NCI-H1436 treated with DMSO at 0.1 percent for 48 hours (cell line): ENCODE results near the gene DMRTB1.
A peak's percentile ranks its signal among the peaks of the same experiment; 100 is the strongest.

ENCODE experiments used
- DNase-seq: peaks from one replicate; lab custom pipeline; 2025; lab: John Stamatoyannopoulos, UW

The DMRTB1 gene

DNA sequence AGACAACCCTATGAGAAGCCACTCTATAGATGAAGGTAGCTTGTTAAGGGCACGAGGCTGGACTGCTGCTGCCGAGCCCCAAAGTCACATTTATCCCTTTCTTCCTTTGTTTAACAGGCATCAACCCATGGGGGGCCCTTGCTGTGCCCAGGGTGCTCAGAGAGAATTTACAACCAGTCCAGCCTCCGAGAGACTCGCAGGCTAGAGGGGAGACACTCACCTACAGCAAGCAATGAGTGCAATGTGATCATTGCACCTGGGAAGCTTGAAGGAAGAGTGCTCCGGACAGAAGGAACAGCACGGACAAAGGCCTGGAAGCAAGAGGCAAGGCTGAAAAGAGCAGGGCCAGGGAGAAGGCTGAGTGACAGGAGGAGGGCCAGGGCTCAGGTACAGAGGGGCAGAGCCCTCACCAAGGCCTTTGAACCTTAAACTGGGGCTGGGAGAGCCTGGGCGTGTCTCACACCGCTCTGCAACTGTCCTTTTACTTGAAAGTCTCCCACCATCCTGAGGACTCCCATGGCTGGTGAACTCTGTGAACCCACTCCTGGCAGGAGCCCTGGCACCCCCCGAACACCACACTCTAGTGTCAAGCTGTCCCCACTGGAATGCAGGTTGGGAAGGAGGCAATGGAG, 27.3 kb downstream of the DMRTB1 start:
- DNase-seq: no peak

DNA sequence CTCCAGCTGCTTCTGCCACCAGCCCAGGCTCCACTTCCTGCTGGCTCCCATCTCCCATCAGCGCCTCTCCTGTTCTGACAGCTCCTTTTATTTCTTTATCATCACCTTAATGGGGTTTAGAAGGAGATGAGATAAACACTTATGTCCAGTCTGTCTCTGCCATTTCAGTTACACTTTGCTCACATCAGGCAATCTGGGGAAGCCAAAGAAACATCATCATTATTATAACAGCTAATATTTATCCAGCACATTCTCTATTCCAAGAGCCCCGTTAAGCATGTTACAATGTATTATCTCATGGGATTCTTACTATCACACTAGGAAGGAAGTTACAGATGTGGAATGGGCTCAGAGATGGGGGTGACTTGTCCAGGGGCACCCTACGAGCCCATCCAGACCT, 31.2 kb downstream of the DMRTB1 start:
- no peak for DNase-seq

DNA sequence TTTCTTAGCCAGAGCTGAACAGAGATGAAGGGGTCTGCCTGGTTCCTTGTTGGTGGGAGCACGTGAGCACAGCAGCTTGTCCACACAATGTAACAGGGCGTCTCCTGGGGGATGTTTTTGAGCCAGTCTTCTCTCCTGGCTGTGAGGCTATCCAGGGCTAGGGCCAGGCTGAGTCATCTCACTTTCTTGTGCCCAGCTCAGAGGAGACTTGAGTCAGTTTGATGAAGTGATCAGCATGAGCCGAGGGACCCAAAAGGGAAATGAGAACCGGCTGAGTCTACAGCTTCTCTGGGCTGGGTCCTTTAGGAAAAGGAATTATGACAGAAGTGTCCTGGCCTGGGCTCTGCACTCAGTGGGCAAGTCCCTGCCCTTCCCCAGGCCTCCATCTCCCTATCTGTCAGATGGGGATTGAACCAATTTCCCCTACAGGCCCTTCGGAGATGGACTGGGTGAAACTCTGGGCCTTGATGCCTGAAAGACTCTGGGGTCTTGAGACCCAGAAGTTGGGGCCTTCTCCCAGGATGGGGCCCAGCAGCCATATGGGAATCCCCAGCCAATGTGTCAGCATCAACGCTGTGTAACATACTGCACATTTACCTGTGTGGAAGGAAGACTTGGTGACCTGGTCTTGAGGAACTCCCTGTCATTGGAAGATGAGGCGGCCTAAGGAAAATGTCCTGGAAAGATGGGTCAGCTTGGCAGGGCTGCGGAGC, 36.6 kb downstream of the DMRTB1 start:
- no peak for DNase-seq

DNA sequence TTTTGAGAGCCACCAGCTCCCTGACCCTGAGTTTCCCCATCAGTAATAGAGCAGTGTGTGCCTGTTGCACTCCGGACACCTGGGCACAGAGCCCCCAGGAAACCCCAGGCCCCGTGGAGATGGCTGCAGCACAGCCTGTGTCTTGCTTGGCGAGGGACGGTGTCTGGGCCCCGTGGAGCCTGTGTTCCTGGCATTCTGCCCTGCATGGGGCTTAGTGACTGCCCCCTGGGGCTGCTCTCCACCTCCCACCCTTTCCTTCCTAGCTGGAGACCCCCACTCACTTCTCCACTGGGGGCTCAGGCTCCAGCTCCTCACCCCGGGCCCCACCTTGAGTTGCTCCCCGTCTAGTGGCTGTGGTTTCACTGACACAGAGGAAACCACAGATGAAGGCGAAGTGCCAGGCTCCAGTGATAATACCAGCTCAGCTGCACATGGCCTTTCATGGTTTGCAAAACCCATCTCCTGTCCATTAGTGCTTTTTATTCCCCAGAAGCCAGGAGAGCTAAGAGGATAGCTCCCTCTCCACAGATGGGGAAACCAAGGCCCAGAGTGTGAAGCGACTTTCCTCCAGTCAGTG, 39.4 kb downstream of the DMRTB1 start:
- DNase-seq: no peak

DNA sequence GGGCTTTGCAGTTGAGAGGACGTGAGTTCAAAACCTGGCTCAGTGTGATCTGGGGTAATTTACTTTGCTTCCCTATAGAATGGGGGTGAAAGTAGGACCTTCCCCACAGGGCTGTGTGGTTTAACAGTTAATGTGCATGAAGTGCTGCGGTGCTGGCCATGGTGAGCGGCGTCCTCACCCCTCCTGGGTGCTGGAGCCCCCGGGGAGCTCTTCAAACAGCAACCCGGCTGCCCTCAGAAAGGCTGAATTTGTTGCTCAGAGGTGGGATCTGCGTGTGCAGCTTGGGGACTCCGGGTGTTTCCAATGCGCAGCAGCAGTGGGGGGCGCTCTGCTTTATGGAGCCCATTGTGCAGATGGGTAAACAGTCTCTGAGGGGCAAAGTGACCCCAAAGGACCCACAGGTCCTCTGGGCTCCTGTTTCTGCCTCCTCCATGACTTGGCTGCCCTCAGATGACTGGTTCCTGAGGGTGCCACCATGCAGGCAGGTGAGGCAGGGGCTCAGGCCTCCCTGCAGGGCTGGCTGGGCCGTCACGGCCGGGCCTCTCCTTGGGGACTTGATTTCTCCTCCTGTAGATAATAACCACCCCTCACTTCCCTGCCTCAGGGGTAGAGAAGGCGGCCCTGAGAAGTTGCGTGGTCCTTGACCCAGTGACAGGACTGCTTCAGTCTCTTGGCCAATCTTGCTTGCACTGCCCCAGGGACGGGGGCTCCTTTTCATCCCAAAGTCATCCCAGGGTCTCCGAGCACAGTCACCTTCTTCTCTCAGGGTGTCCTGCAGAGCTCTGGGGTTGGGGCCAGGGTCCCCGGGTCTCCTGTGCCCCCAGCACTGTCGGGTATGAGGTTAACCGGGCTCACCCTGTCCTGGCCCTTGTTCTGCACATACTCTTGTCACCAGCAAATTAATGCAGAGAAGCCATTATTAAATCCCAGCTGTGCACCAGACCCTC, 40.3 kb downstream of the DMRTB1 start:
- DNase-seq: no peak

DNA sequence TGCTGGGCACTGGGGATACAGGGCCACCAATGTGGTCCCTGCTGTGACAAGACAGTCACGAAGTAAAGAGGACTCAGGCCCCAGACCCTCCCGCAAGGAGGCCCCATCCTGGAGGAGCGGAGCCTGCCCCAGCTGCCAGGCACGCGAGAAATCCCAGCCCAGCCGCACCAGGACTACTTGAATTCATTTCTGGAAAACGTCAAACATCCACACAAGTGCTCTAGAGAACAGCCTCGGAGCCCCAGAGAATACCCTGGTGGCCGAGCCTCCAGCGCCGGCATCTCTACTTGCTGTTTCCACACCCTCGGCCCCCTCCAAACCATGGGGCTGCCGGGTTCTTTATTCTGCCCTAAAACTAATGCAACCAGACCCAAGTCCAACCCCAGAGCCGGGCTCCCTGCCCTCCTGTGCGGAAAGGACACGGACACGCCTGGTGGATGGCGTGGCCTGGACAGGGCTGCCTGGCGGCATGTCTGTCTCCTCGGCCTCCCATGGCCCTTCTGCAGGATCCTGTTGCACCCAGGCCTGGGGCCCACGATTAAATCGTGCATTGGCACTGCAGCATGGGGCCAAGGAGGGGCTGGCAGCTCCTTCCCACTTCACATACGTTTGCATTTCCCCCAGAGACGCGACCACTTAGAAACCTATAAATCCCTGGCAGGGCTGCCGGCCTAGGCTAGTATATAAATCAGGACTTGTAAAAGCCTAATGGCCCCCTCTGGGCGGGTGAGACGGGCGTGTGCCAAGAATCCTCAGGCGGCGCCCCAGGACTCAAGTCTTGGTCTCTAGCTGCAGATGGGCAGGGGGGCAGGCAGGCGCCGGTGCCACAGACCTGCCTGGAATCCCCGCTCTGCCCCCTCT, 41.2 kb downstream of the DMRTB1 start:
- peak; percentile 12 for DNase-seq

DNA sequence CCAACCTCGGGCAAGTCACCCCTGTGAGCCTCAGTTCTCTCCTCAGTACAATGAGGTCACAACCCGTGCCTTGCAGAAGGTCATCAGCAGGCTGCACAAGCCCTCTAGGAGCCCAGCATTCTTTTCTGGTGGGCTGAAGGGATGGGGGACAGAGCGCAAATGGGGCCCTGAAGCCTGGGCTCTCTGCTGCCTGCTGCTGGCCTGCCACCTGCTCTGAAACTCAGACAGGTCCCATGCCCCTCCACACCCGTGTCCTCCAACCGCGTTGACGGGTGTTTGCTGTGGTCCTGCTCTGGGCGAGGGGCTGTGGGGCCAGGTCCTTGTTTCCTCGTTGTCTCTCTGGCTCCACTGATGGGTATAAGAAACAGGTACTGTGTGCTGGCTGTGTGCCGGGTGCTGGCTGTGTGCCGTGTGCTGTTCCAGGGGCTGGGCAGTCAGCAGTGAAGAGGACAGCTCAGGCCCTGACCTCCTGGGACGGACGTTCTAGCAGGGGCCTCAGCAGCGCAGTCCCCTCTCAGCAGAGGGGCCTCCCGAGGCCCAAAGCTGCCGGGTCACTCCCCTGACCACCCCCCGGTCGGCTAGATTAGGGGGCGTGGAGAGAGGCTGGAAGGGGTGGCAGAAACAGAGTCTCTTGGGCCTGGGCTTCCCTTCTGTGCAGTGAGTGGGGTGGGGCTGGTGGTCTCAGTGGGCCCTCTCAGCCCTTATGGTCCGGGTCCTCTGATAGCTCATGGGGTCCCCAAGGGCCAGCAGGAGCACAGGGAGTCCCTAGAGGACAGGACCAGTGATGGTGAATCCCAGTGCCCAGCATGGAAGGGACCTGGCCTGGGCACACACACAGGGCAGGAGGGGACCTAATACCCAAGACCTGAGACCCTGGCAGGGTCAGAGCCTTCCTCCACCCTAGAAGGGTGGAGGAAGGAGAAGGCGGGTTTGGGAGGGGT, 42.1 kb downstream of the DMRTB1 start:
- DNase-seq: no peak

DNA sequence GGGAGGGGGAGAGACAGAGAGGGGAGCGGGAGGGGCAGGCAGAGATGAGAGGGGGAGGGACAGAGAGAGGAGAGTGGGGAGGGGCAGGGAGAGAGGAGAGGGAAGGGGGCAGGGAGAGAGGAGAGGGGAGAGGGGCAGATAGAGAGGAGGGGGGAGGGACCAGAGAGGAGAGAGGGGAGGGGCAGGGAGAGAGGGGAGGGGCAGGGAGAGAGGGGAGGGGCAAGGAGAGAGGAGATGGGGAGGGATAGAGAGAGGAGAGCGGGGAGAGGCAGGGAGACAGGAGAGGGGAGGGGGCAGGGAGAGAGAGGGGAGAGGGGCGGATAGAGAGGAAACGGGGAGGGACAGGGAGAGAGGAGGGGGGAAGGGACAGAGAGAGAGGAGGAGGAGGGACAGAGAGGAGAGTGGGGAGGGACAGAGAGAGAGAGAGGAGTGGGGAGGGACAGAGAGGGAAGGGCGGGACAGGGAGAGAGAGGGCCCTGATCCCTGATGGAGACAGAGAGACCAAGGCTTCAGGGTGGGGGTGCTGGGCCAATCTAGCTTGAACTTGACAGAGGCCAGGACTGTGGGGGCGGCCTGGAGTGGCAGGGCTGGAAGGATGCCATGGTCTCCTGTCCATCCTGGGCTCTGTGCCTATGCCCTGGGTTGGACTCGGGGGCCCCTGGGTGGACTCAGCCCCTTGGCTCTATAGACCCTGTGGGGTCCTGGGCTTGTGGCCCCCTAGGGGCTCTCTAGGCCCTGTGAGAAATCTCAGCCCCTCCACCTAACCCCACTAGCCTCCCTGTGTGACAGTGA, 43.6 kb downstream of the DMRTB1 start:
- peak; percentile 9 for DNase-seq

DNA sequence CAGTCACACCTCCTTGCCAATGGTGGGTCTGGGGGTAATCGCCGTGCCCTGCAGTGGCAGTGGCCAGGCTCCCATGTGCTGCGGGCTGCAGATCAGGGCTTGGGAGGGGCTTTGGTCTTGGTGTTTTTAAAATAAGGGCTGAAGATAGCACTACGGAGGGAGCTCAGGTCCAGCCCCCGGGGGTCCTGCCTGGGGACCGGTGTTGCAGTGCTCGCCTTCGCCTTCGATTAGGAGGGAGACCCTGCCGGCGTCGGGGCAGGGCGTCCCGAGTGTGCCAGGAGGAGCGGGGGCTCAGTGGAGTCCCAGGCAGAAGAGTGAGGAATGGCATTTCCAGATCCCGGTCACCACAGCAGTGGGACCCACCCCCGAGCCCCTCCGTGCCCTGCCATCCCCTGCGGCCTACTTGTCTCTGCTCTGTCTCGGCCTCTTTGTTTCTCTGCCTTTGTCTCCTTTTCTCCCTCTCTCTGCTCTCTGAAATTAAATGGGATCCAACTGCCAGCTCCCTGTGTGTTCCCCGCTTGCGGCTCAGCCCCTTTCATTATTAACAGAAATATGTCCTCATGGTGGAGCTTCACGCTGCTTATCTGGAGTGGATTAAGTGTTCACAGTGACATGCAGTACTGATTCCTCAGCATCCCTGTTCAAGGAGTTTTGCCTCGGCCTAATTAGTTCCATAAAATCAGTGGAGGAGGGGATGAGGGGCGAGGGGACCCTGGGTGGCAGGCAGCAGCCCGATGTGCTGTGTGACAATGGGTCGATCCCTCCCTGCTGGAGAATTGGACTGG, 44.4 kb downstream of the DMRTB1 start:
- no peak for DNase-seq

DNA sequence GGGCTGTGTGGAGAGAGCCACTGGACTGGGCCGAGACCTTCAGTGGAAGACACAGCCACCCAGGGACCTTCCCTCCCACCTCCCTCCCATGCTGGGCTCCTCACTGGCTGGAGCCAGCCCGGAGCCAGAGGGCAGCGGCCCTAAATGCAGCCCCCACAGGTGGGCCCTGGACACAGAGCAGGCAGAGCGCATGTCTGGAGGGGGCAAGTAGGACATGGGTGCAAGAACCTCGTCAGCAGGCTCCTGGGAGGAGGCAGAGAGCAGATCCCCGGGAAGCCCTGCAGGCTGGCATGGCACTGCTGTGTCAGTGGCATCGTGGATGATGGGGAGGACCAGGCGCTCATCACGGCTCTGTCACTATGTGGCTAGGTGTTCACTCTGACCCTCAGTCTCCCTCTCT, 45.7 kb downstream of the DMRTB1 start:
- DNase-seq: no peak

DNA sequence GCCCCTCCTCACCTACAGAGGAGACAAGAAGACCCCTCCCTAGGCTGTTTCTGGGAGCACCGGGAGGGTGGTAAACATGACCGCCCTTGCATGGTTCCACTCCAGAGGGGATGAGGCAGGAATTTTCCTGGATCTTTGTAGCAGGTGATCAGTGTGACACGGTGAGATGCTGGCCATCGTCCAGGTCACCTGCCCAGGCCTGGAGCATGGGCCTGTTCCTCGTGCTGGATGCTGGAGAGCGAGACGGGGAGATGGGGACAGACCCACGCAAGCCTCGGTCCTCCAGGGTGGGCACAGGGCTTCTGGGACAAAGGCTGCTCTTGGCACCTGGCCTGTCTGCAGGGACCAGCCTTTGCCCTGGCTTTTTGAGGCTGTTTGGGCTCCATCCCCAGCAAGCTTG, 46.2 kb downstream of the DMRTB1 start:
- DNase-seq: no peak

DNA sequence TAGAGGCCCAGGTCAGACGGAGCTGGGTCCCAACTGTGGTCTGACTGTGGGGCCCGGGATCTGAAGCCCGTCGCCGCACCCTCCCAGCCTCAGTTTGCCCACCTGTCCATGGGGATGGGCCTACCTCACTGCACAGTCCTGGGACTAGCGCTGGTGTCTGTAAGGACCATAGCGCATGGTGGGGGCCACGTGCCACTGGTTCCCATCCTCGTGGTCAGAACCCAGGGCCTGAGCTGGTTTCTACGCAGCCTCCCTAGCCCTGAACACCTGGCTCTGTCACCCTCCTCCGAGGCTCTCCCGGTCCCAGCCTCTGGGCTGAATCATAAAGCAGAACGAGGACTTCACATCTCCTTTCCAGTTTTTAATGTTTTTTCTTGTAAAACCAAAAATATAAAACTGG, 46.7 kb downstream of the DMRTB1 start:
- DNase-seq: no peak

DNA sequence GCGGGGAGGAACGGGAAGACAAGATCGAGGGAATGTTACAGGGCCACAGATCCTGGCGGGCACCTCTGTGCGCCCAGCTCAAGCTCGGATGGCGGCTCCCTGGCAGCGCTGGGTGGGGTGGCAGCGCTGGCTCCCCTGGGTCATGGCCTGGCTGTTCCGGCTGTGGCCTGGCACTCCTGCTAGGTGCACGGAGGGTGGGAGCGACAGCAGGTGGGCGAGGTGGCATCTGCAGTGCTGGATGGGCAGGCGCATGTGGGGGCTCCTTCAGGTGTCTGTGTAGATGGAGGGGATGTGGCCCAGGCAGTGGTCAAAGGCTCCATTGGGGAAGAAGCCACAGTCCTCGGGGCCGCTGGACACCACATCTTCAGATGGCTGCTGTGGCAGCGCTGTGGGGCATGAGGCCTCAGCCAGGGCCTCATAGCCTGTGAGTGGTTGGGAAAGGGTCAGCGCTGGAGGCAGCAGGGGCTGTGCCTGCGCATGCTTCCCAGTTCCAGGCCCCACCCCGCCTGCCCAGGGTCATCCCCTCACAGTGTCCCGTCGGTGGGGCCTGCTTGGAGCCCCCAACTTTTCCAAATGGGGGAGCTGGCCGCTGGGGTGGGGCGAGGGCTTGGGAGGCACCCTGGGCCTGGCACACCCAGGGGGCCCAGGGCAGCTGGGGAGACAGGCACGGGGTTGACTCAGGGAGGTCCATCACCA, 47.3 kb downstream of the DMRTB1 start:
- DNase-seq: no peak

DNA sequence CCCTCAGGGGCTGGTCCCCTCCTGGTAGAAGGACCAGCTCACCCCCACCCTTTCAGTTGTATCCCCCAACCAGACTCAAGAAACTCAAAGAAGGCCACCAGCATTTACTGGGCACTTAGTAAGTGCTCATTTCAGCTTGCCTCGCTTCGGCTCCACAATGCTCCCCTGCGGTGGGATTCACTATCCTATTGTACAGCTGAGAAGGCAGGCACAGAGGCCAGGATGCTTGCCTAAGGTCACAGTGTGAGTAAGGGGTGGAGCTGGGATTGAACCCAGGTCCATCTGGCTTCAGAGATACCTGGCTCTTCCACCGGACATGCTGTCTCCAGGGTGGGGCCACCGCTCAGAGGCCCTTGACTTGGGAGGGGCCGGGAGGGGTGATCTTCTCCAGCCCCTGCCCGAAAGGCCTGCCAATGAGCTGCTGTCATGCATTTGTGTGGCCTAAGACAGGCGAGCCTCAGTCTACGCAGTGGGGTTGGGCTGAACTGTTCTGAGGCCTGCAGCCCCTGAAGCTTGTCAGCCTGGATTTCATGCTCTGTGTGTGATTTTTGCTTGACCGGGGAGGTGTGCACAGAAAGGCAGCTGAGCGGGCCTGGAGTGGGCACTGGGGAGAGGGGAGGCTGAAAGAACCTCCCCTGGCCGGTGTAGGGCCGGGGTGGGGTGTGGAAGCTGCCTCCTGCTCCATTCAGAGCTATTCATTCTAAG, 48.1 kb downstream of the DMRTB1 start:
- no peak for DNase-seq

DNA sequence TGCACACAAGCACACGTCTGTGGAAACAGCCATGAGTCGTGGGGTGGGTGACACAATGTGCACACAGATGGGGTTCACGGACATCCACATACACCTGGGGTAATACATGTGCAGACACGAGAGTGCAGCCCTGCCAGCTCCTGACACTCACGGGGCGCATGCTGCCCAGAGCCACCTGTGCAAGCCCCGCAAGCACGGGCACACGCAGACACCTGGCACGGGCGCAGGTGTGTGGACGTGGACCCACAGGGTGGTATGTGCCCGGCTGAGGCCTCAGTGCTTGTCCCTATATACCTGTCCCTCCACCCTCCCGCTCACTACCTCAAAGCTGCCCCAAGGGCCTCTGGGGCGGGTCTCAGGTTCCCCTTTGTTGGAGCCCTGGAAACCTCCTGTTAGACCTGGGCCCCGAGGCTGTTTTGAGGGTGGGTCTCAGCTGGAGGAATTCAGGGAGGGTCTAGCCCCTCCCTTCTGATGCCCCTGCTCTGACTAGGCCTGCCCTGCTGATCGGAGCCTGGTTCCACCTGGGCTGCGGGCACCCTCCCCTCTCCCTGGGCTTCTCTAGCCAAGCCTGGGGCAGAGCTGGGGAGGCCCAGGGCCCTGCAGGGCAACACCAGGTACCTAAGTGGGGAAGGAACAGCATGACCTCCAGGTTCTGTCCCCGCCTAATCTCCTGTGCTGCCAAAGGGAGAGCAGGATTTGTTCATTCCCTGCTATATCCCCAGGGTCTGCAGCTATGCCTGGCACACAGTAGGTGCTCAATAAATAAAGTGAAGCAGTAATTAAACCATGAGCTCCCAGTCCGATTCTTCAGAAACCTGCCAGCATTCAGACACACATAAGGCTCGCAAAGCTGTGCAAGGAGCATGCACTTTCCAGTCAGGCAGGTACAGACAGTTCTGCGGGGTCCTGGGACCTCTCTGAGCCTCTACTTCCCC, 49.1 kb downstream of the DMRTB1 start:
- no peak for DNase-seq

DNA sequence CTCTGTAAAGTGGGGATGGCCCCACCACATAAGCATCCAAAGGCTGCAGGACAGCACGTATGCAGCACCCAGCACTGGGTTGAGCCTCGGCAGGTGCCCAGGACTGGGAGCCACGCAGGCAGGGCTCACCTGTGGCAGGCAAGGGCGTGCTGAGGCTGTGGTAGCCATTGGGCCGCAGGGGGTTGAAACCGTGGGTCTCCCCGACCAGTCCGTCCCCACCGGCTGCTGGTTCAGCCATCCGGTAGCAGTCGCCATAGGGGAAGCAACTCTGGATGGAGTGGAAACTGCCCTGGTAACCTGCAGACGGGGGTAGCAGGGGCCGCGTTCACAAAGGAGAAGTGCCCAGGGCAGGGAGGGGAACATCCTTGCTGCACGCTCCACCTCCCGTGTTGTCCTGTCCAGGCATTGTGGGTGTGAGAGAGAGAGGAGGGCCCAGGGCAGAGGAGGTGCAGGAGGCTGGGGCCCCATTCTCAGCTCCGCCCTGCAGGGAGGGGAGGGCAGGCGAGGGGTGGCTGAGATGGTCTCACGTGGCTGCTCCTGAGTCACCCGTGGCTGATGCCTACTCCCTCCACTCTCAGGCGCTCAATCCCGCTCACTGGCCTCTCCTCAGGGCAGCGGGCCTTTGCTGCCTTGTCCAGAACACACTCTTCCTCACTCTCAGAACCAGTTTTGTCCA, 49.9 kb downstream of the DMRTB1 start:
- DNase-seq: no peak
